Lung (tissue), 12 donors: ENCODE results near the gene WDR64. TPM values are rescaled to one million over a fixed set of nuclear protein-coding genes. Genes with fewer than 3 reads are reported as not detected.

Experiments used
- ATAC-seq: fragments of 200-7000 bp; cut with Tn5 transposase; one replicate; pipeline ENCODE4 v1.9.1; 2020; ENCODE audit warnings: moderate number of reproducible peaks; ENCODE audit not compliant: insufficient read depth, low FRiP score
- DNase-seq, 3 donors: peaks; one replicate each; pipeline ENCODE4 v3.0.0-alpha.2; 2013 to 2017
- H3K27ac ChIP-seq, 2 donors: one replicate each; pipeline ENCODE4 v1.5.1; 2013; ENCODE audit warnings: mild to moderate bottlenecking in 2 of 2, moderate library complexity in 2 of 2, control low read depth in 1 of 2, inconsistent platforms in 1 of 2, low read depth in 1 of 2, low read length in 1 of 2
- H3K27me3 ChIP-seq, 3 donors: one replicate each; pipeline ENCODE4 v1.5.1; 2013; ENCODE audit warnings: low read length in 2 of 3; ENCODE audit not compliant: control insufficient read depth in 3 of 3, insufficient read depth in 3 of 3
- H3K36me3 ChIP-seq, 4 donors: one replicate each; pipeline ENCODE4 v1.5.1; 2013; ENCODE audit warnings: low read length in 4 of 4, mild to moderate bottlenecking in 1 of 4, moderate library complexity in 1 of 4; ENCODE audit not compliant: control insufficient read depth in 4 of 4, insufficient read depth in 4 of 4
- H3K4me1 ChIP-seq, 5 donors: one replicate each; pipeline ENCODE4 v1.5.1; 2013; ENCODE audit warnings: low read length in 5 of 5, mild to moderate bottlenecking in 2 of 5, moderate library complexity in 1 of 5; ENCODE audit not compliant: control insufficient read depth in 5 of 5, insufficient read depth in 5 of 5
- H3K4me3 ChIP-seq: one replicate; pipeline ENCODE4 v1.5.1; 2013; ENCODE audit warnings: mild to moderate bottlenecking, control low read depth, moderate library complexity
- H3K9ac ChIP-seq, 2 donors: one replicate each; pipeline ENCODE4 v1.5.1; 2013; ENCODE audit warnings: low read length in 2 of 2, control low read depth in 1 of 2; ENCODE audit not compliant: insufficient read depth in 1 of 2
- H3K9me3 ChIP-seq, 4 donors: one replicate each; pipeline ENCODE4 v1.5.1; 2013; ENCODE audit warnings: low read length in 3 of 4, mild to moderate bottlenecking in 1 of 4, moderate library complexity in 1 of 4; ENCODE audit not compliant: control insufficient read depth in 4 of 4, insufficient read depth in 3 of 4
- CTCF ChIP-seq: IDR thresholded peaks from 2 replicates; pipeline ENCODE4 v1.5.1; 2012; ENCODE audit warnings: mild to moderate bottlenecking; ENCODE audit errors: control extremely low read depth, extremely low read depth
- WGBS, 2 donors: extraction: QIAGEN DNeasy Blood & Tissue Kit; methylation state at CpG; one replicate each; pipeline ENCODE4 v1.1.7; 2013; 5-methylcytosine and 5-hydroxymethylcytosine counted together
- polyA plus RNA-seq, 2 donors: library from polyadenylated mRNA; stranded (reverse); fragments of 200-250 nt; gene quantifications; one replicate each; pipeline ENCODE4 v1.2.1, GENCODE V29; 2013
- total RNA-seq, 2 donors: library from RNA; depleted of rRNA in 1 of 2; stranded (reverse); fragments of >200 nt in 1 of 2; gene quantifications; one replicate each; pipeline ENCODE4 v1.2.1, GENCODE V29; 2014 to 2021
- donor health status: control.
- donor health status: control.
- donor health status: Bipolar disorder and iron deficiency.
- donor health status: healthy.
- donor health status: DM: yes; HTN: yes; CAD: no.

Gene WDR64
- total and polyA plus RNA-seq, 4 donors = not detected

GRCh38 chr1:241682921-241683320 is 30.8 kb downstream of the WDR64 start:
- ATAC-seq = no peak
- 93 to 97% methylated on average over 2 of the region's 2 CpGs for WGBS, 2 donors

GRCh38 chr1:241684108-241684507 is 32.0 kb downstream of the WDR64 start:
- H3K27me3 ChIP-seq = peaks cover 0 to under 1% (median 0%) of the 10 kb centered on the region in 3 donors
- no peak for TF ChIP-seq CTCF
- H3K36me3 ChIP-seq = no peaks in the 10 kb centered on the region
- WGBS, 2 donors = 96 to 97% methylated on average over 1 of the region's 1 CpG
- H3K27ac ChIP-seq = no peak overlapping the region
- no peaks in the 10 kb centered on the region for H3K4me1 ChIP-seq
- no peak overlapping the region for H3K9ac ChIP-seq
- DNase-seq = no peak
- no peak overlapping the region for H3K4me3 ChIP-seq
- no peaks in the 10 kb centered on the region for H3K9me3 ChIP-seq
- ATAC-seq = no peak

More at GRCh38 chr1:241682921-241683320, 30.8 kb downstream of the WDR64 start:
- H3K9me3 ChIP-seq = no peaks in the 10 kb centered on the region
- H3K36me3 ChIP-seq = no peaks in the 10 kb centered on the region
- H3K27me3 ChIP-seq = peaks cover 0 to 4% (median 0%) of the 10 kb centered on the region in 3 donors
- H3K9ac ChIP-seq = no peak overlapping the region
- DNase-seq = no peak
- no peak overlapping the region for H3K4me3 ChIP-seq
- TF ChIP-seq CTCF = no peak
- H3K27ac ChIP-seq = no peak overlapping the region
- H3K4me1 ChIP-seq = no peaks in the 10 kb centered on the region

GRCh38 chr1:241688940-241689368 is 36.9 kb downstream of the WDR64 start:
- Histone ChIP-seq H3K9me3 (no peaks in the 10 kb centered on the region), H3K9ac (no peak overlapping the region), H3K27me3 (no peaks in the 10 kb centered on the region), H3K4me3 (no peak overlapping the region), H3K36me3 (no peaks in the 10 kb centered on the region), H3K27ac (no peak overlapping the region), H3K4me1 (no peaks in the 10 kb centered on the region)
- TF ChIP-seq CTCF = no peak
- DNase-seq (no peak), ATAC-seq (no peak)
- WGBS, 2 donors = 34 to 35% methylated on average over 2 of the region's 2 CpGs
